CD14-positive monocyte (primary cell): ENCODE data around the gene IL3RA. TPM values are rescaled to one million over a fixed set of nuclear protein-coding genes. Genes with fewer than 3 reads are reported as not detected.
A peak's percentile ranks its signal among the peaks of the same experiment; 100 is the strongest.

ENCODE experiments used
- DNase-seq, 3 donors: peaks; one replicate each; pipeline ENCODE4 v3.0.0-alpha.2; 2011 to 2022
- H2AFZ ChIP-seq: 2 replicates; pipeline ENCODE4 v1.6.0; 2012; ENCODE audit warnings: mild to moderate bottlenecking, low read depth, low read length, inconsistent platforms; ENCODE audit not compliant: insufficient read depth, poor library complexity, severe bottlenecking
- H3K27ac ChIP-seq, 2 donors: 1 replicate in 1 of 2; 2 replicates in 1 of 2; pipeline ENCODE4 v1.5.1; 2012 to 2013; ENCODE audit warnings: low read length in 2 of 2, control low read depth in 1 of 2, inconsistent platforms in 1 of 2, low read depth in 1 of 2, mild to moderate bottlenecking in 1 of 2
- H3K27me3 ChIP-seq, 2 donors: one replicate each; pipeline versions ENCODE4 v1.6.0 to v1.6.1; 2011 to 2013; ENCODE audit warnings: low read length in 2 of 2; ENCODE audit not compliant: control insufficient read depth in 2 of 2, insufficient read depth in 2 of 2
- H3K36me3 ChIP-seq, 2 donors: replicated peaks in 1 of 2; 1 replicate in 1 of 2; 2 replicates in 1 of 2; pipeline versions ENCODE4 v1.5.1 to v1.6.1; 2012 to 2013; ENCODE audit warnings: low read length in 2 of 2, control low read depth in 1 of 2, inconsistent platforms in 1 of 2, mild to moderate bottlenecking in 1 of 2; ENCODE audit not compliant: insufficient read depth in 2 of 2, control insufficient read depth in 1 of 2
- H3K4me1 ChIP-seq, 2 donors: 1 replicate in 1 of 2; 2 replicates in 1 of 2; pipeline versions ENCODE4 v1.5.1 to v1.6.1; 2012 to 2013; ENCODE audit warnings: low read length in 2 of 2, control low read depth in 1 of 2, inconsistent platforms in 1 of 2, mild to moderate bottlenecking in 1 of 2, moderate library complexity in 1 of 2; ENCODE audit not compliant: insufficient read depth in 2 of 2, control insufficient read depth in 1 of 2
- H3K4me2 ChIP-seq: replicated peaks from 2 replicates; pipeline ENCODE3; 2012; ENCODE audit warnings: low read length, moderate library complexity, mild to moderate bottlenecking; ENCODE audit not compliant: poor library complexity, severe bottlenecking; ENCODE audit errors: extremely low read depth
- H3K4me3 ChIP-seq, 3 experiments: fragments of 200-600 bp in 1 of 3; sonication (generic) in 1 of 3; replicated peaks in 1 of 3; 1 replicate in 2 of 3; 2 replicates in 1 of 3; pipeline ENCODE4 v1.5.1; 2011 to 2013; ENCODE audit warnings: low read length in 3 of 3, mild to moderate bottlenecking in 3 of 3, control low read depth in 2 of 3, low read depth in 2 of 3, inconsistent platforms in 1 of 3, moderate library complexity in 1 of 3
- H3K79me2 ChIP-seq: 2 replicates; pipeline ENCODE4 v1.6.0; 2012; ENCODE audit warnings: mild to moderate bottlenecking, control low read depth, inconsistent platforms, low read length, moderate library complexity; ENCODE audit not compliant: insufficient read depth
- H3K9ac ChIP-seq: 2 replicates; pipeline ENCODE4 v1.6.0; 2017; ENCODE audit warnings: low read length, mild to moderate bottlenecking; ENCODE audit not compliant: insufficient read depth, poor library complexity, severe bottlenecking
- H3K9me3 ChIP-seq, 2 donors: replicated peaks in 1 of 2; 1 replicate in 1 of 2; 2 replicates in 1 of 2; pipeline versions ENCODE4 v1.5.1 to v1.6.1; 2012 to 2013; ENCODE audit warnings: low read length in 2 of 2, control low read depth in 1 of 2; ENCODE audit not compliant: control insufficient read depth in 1 of 2, insufficient read depth in 1 of 2
- H4K20me1 ChIP-seq: 2 replicates; pipeline ENCODE4 v1.6.0; 2012; ENCODE audit warnings: mild to moderate bottlenecking, low read length, control low read depth, moderate library complexity; ENCODE audit not compliant: insufficient read depth
- H3K27ac Mint-ChIP-seq, 7 donors: one replicate each; pipeline ENCODE4 v1.8.0; 2020; ENCODE audit warnings: mild to moderate bottlenecking in 7 of 7, mixed read lengths in 7 of 7, moderate library complexity in 6 of 7, inconsistent platforms in 2 of 7
- H3K27me3 Mint-ChIP-seq, 3 donors: one replicate each; pipeline ENCODE4 v1.8.0; 2021 to 2022; ENCODE audit warnings: low read depth in 3 of 3, mild to moderate bottlenecking in 3 of 3, mixed read lengths in 3 of 3, moderate library complexity in 3 of 3, inconsistent platforms in 1 of 3
- H3K36me3 Mint-ChIP-seq, 2 donors: one replicate each; pipeline ENCODE4 v1.8.0; 2020; ENCODE audit warnings: mixed read lengths in 2 of 2, inconsistent platforms in 1 of 2, mild to moderate bottlenecking in 1 of 2
- H3K4me1 Mint-ChIP-seq: one replicate; pipeline ENCODE4 v1.8.0; 2020; ENCODE audit warnings: mild to moderate bottlenecking, mixed read lengths
- H3K4me3 Mint-ChIP-seq, 2 donors: one replicate each; pipeline ENCODE4 v1.8.0; 2020; ENCODE audit warnings: mild to moderate bottlenecking in 2 of 2, mixed read lengths in 2 of 2, moderate library complexity in 1 of 2
- H3K9me3 Mint-ChIP-seq, 7 donors: one replicate each; pipeline ENCODE4 v1.8.0; 2020 to 2022; ENCODE audit warnings: mixed read lengths in 7 of 7, mild to moderate bottlenecking in 6 of 7, moderate library complexity in 6 of 7, inconsistent platforms in 2 of 7
- WGBS: methylation state at CpG from one replicate; pipeline ENCODE4 v1.1.5; 2013; ENCODE audit warnings: missing lambda C conversion rate; ENCODE audit not compliant: insufficient coverage; 5-methylcytosine and 5-hydroxymethylcytosine counted together
- intact Hi-C, 2 donors: fragments of 100-400 bp; cut with micrococcal nuclease; formaldehyde crosslinking; loops; one replicate each; pipeline versions ENCODE4 v1.15.0 to v1.15.1; 2023
- polyA plus RNA-seq, 3 donors: library from polyadenylated mRNA; depleted of rRNA in 1 of 3; unstranded in 2 of 3; stranded (reverse) in 1 of 3; fragments of 300-500 nt in 2 of 3; fragments of >200 nt in 1 of 3; fragmentation: Illumina TruSeq in 2 of 3; gene quantifications; 1 replicate in 2 of 3; 2 replicates in 1 of 3; pipeline ENCODE4 v1.2.3, GENCODE V29; 2012 to 2021
- TF ChIP-seq, protein P1 (sequence below): fragments of 200-600 bp; IDR thresholded peaks from one replicate; pipeline ENCODE4 v1.8.0; 2022; ENCODE audit warnings: antibody characterized with exemption, mild to moderate bottlenecking

Gene IL3RA
- polyA plus RNA-seq, 3 donors: 2.9 to 12.0 (median 4.4) TPM

DNA sequence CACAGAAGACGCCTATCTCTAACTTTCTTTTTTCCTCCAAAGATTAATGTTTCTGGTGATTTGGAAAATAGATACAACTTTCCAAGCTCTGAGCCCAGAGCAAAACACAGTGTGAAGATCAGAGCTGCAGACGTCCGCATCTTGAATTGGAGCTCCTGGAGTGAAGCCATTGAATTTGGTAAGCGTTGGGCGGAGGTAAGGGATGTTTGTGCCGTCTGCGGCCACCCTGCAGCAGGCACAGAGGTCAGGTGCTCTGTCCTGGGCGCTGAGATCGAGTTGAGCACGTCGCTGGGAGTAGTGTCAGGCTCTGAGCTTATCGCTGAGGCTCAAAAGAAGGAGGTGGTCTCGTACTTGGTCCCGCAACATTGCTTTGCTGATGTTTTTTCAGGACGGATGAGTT is 36.1 kb upstream of the IL3RA start:
- no peaks in the 10 kb centered on the region for H3K27me3 Mint-ChIP-seq
- 97% methylated on average over 14 of the region's 15 CpGs for WGBS

DNA sequence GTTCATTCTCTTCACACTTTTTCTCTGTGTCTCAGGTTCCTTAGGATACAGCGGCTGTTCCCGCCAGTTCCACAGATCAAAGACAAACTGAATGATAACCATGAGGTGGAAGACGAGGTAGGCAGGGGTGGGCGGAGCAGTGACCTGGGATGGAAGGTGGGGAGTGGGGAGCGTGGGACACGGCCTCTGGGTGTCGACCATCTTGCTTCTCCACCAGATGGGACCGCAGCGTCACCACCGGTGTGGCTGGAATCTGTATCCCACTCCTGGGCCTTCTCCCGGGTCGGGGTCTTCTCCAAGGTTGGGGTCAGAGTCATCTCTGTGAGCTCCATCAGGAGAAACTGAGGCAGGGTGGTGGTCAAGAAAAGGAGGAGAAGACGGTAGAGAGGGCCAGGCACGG is 31.2 kb upstream of the IL3RA start:
- Histone ChIP-seq H3K9me3 (peaks cover 4 to 9% of the 10 kb centered on the region in 2 donors), H3K4me2 (no peak overlapping the region), H2AFZ (no peak overlapping the region), H3K4me3 (no peak overlapping the region), H3K27me3 (no peaks in the 10 kb centered on the region), H3K27ac (no peak overlapping the region), H3K79me2 (no peaks in the 10 kb centered on the region), H4K20me1 (peaks cover 62% of the 10 kb centered on the region), H3K36me3 (peaks cover 82 to 90% of the 10 kb centered on the region in 2 donors), H3K4me1 (no peaks in the 10 kb centered on the region), H3K9ac (no peak overlapping the region)
- no peaks in the 10 kb centered on the region for H3K4me1 Mint-ChIP-seq
- peaks cover 17 to 23% (median 18%) of the 10 kb centered on the region in 7 donors for H3K9me3 Mint-ChIP-seq
- 97% methylated on average over 11 of the region's 14 CpGs for WGBS
- peaks cover 73 to 95% of the 10 kb centered on the region in 2 donors for H3K36me3 Mint-ChIP-seq
- intact Hi-C loops: loop anchor here in 1 of 2 donors (5.0 kb wide), 1 partner anchor 33 kb away; no protein-coding TSS in a partner anchor
- H3K27me3 Mint-ChIP-seq: peaks cover 0 to 5% (median 0%) of the 10 kb centered on the region in 3 donors
- DNase-seq: no peak
- TF ChIP-seq, protein P1, sequence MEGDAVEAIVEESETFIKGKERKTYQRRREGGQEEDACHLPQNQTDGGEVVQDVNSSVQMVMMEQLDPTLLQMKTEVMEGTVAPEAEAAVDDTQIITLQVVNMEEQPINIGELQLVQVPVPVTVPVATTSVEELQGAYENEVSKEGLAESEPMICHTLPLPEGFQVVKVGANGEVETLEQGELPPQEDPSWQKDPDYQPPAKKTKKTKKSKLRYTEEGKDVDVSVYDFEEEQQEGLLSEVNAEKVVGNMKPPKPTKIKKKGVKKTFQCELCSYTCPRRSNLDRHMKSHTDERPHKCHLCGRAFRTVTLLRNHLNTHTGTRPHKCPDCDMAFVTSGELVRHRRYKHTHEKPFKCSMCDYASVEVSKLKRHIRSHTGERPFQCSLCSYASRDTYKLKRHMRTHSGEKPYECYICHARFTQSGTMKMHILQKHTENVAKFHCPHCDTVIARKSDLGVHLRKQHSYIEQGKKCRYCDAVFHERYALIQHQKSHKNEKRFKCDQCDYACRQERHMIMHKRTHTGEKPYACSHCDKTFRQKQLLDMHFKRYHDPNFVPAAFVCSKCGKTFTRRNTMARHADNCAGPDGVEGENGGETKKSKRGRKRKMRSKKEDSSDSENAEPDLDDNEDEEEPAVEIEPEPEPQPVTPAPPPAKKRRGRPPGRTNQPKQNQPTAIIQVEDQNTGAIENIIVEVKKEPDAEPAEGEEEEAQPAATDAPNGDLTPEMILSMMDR: no peak
- H3K27ac Mint-ChIP-seq: peak overlapping the region in 6 of 7 donors; percentile 26 to 76 (median 57)
- no peak overlapping the region for H3K4me3 Mint-ChIP-seq

More for the DNA sequence above, 36.1 kb upstream of the IL3RA start:
- no peak overlapping the region for H3K27ac ChIP-seq
- H3K4me2 ChIP-seq: no peak overlapping the region
- no peaks in the 10 kb centered on the region for H3K27me3 ChIP-seq
- peaks cover 52 to 75% of the 10 kb centered on the region in 2 donors for H3K36me3 Mint-ChIP-seq
- no peak overlapping the region for H3K4me3 Mint-ChIP-seq
- H3K4me1 Mint-ChIP-seq: no peaks in the 10 kb centered on the region
- H3K9me3 Mint-ChIP-seq: peaks cover 2 to 7% (median 4%) of the 10 kb centered on the region in 7 donors
- no peaks in the 10 kb centered on the region for H3K4me1 ChIP-seq
- no peak overlapping the region for H3K9ac ChIP-seq
- no peak overlapping the region for H2AFZ ChIP-seq
- TF ChIP-seq, protein P1: no peak
- H4K20me1 ChIP-seq: peaks cover 44% of the 10 kb centered on the region
- H3K4me3 ChIP-seq: no peak overlapping the region
- intact Hi-C loops: no loop called here
- H3K36me3 ChIP-seq: peaks cover 67 to 76% of the 10 kb centered on the region in 2 donors
- H3K79me2 ChIP-seq: no peaks in the 10 kb centered on the region
- peaks cover 7 to 8% of the 10 kb centered on the region in 2 donors for H3K9me3 ChIP-seq
- DNase-seq: no peak
- peak overlapping the region in 3 of 7 donors; percentile 19 to 83 (median 21) for H3K27ac Mint-ChIP-seq
